Endothelial cell of umbilical vein (primary cell): Measurements from ENCODE around the gene GAA. TPM values are rescaled to one million over a fixed set of nuclear protein-coding genes. Genes with fewer than 3 reads are reported as not detected.

ENCODE experiments used
- BruUV-seq: library from RNA; stranded (reverse); fragments of 400-500 nt; replicated peaks from 2 replicates; lab custom pipeline; 2021; lab: Mats Ljungman, UMichigan
- CTCF ChIA-PET: fragments of 300-600, 350-600 bp; sonication (Branson Sonifier 250); formaldehyde crosslinking; loops from one replicate; lab custom pipeline; 2021; ENCODE audit warnings: antibody characterized with exemption, inconsistent platforms; lab: Charles Lee
- POLR2A ChIA-PET: fragments of 300-600, 350-600 bp; sonication (Branson Sonifier 250); formaldehyde crosslinking; loops from one replicate; lab custom pipeline; 2021; ENCODE audit warnings: antibody characterized with exemption, inconsistent platforms; lab: Charles Lee
- DNase-seq: peaks from one replicate; pipeline ENCODE4 v3.0.0-alpha.2; 2011; ENCODE audit warnings: low read depth, low spot score
- FAIRE-seq: peaks from 2 replicates; lab custom pipeline; 2011; peaks lifted over from hg19 to GRCh38; lab: Jason Lieb, UNC
- H2AFZ ChIP-seq: 2 replicates; pipeline ENCODE4 v1.6.0; 2012; ENCODE audit warnings: low read depth, low read length, control low read depth, inconsistent platforms
- H3K27ac ChIP-seq: 2 replicates; pipeline ENCODE4 v1.5.1; 2011; ENCODE audit warnings: low read depth, mild to moderate bottlenecking, control low read depth, low read length, moderate library complexity; ENCODE audit not compliant: insufficient read depth
- H3K27me3 ChIP-seq, 2 experiments: 2 replicates each; pipeline versions ENCODE4 v1.6.0 to v1.6.1; 2011; ENCODE audit warnings: low read length in 2 of 2, mixed read lengths in 1 of 2; ENCODE audit not compliant: control insufficient read depth in 2 of 2, insufficient read depth in 2 of 2
- H3K36me3 ChIP-seq, 2 experiments: 2 replicates in 1 of 2; 3 replicates in 1 of 2; pipeline ENCODE4 v1.5.1; 2011; ENCODE audit warnings: low read length in 2 of 2, mild to moderate bottlenecking in 1 of 2, moderate library complexity in 1 of 2; ENCODE audit not compliant: control insufficient read depth in 2 of 2, insufficient read depth in 2 of 2; ENCODE audit errors: extremely low read depth in 1 of 2
- H3K4me1 ChIP-seq: 3 replicates; pipeline ENCODE4 v1.5.1; 2011; ENCODE audit warnings: mild to moderate bottlenecking, low read length; ENCODE audit not compliant: control insufficient read depth, insufficient read depth; ENCODE audit errors: extremely low read depth
- H3K4me2 ChIP-seq: 2 replicates; pipeline ENCODE4 v1.6.1; 2011; ENCODE audit warnings: low read length, control low read depth, mixed read lengths; ENCODE audit not compliant: insufficient read depth
- H3K4me3 ChIP-seq, 3 experiments: fragments of 200-600 bp in 1 of 3; sonication (generic), shearing (Covaris generic) in 1 of 3; replicated peaks in 1 of 3; 2 replicates each; pipeline ENCODE4 v1.5.1; 2011 to 2016; ENCODE audit warnings: control low read depth in 3 of 3, low read length in 3 of 3, mild to moderate bottlenecking in 2 of 3, inconsistent platforms in 1 of 3, low read depth in 1 of 3, moderate library complexity in 1 of 3; ENCODE audit not compliant: insufficient read depth in 1 of 3
- H3K79me2 ChIP-seq: 2 replicates; pipeline ENCODE4 v1.6.0; 2012; ENCODE audit warnings: low read length, inconsistent platforms; ENCODE audit not compliant: control insufficient read depth, insufficient read depth
- H3K9ac ChIP-seq: replicated peaks from 2 replicates; pipeline ENCODE3; 2011; ENCODE audit warnings: low read length, control low read depth; ENCODE audit not compliant: insufficient read depth; ENCODE audit errors: extremely low read depth
- H3K9me1 ChIP-seq: replicated peaks from 3 replicates; pipeline ENCODE4 v1.6.0; 2011; ENCODE audit warnings: mild to moderate bottlenecking, low read length; ENCODE audit not compliant: control insufficient read depth, insufficient read depth; ENCODE audit errors: extremely low read depth
- H3K9me3 ChIP-seq: replicated peaks from 2 replicates; pipeline ENCODE4 v1.5.1; 2012; ENCODE audit warnings: low read length, inconsistent platforms; ENCODE audit not compliant: control insufficient read depth, insufficient read depth
- H4K20me1 ChIP-seq: replicated peaks from 2 replicates; pipeline ENCODE3; 2011; ENCODE audit warnings: mild to moderate bottlenecking, low read length; ENCODE audit not compliant: control insufficient read depth, insufficient read depth; ENCODE audit errors: extremely low read depth
- EZH2 ChIP-seq: IDR thresholded peaks from 2 replicates; pipeline ENCODE4 v1.6.1; 2012; ENCODE audit warnings: borderline replicate concordance, low read depth, mild to moderate bottlenecking, moderate library complexity, low read length, inconsistent platforms; ENCODE audit not compliant: severe bottlenecking
- FOS ChIP-seq: IDR thresholded peaks from 2 replicates; pipeline ENCODE4 v1.6.1; 2011; ENCODE audit warnings: mild to moderate bottlenecking, low read length, moderate library complexity, borderline replicate concordance; ENCODE audit not compliant: insufficient read depth
- GATA2 ChIP-seq: IDR thresholded peaks from 2 replicates; pipeline ENCODE4 v1.7.0; 2011; ENCODE audit warnings: low read depth, mild to moderate bottlenecking, moderate library complexity, mixed read lengths, low read length; ENCODE audit not compliant: insufficient read length, insufficient read depth
- JUN ChIP-seq: IDR thresholded peaks from 2 replicates; pipeline ENCODE4 v1.6.1; 2011; ENCODE audit warnings: borderline replicate concordance, low read depth; ENCODE audit not compliant: insufficient read length, insufficient read depth
- MYC ChIP-seq: IDR thresholded peaks from one replicate; pipeline ENCODE4 v1.6.1; 2011; ENCODE audit warnings: mild to moderate bottlenecking, low read depth, low read length
- POLR2A ChIP-seq: IDR thresholded peaks from 2 replicates; pipeline ENCODE4 v1.6.1; 2012; ENCODE audit warnings: low read depth, mild to moderate bottlenecking, control low read depth, low read length
- POLR2AphosphoS5 ChIP-seq: IDR thresholded peaks from 2 replicates; pipeline ENCODE4 v1.6.1; 2012; ENCODE audit warnings: low read depth, mild to moderate bottlenecking, control low read depth, low read length, moderate library complexity; ENCODE audit not compliant: insufficient read depth
- dilution Hi-C: fragments of 300-500 bp; cut with MboI; formaldehyde crosslinking; loops from one replicate; pipeline ENCODE4 v1.15.0; 2019; ENCODE audit warnings: low sequenced_read_pairs; ENCODE audit not compliant: extremely low pct_ligation_motif_present
- intact Hi-C: fragments of 100-400 bp; cut with micrococcal nuclease; formaldehyde crosslinking; loops from one replicate; pipeline ENCODE4 v1.10.0; 2022
- polyA plus RNA-seq, 4 experiments: library from polyadenylated mRNA; depleted of rRNA in 3 of 4; stranded (reverse) in 3 of 4; unstranded in 1 of 4; fragments of >200 nt; gene quantifications; 2 replicates each; pipeline versions ENCODE4 v1.2.1 to v1.2.3, GENCODE V29; 2011 to 2012; ENCODE audit warnings: missing spikeins in 1 of 4
- total RNA-seq: library from RNA; stranded (reverse); gene quantifications from 2 replicates; pipeline ENCODE4 v1.2.3, GENCODE V29; 2021
- TF ChIP-seq, protein P1 (sequence below), 2 donors: IDR thresholded peaks; 1 replicate in 1 of 2; 2 replicates in 1 of 2; pipeline ENCODE4 v1.5.1; 2011; ENCODE audit warnings: low read length in 2 of 2, mild to moderate bottlenecking in 2 of 2, moderate library complexity in 2 of 2, control low read depth in 1 of 2, inconsistent platforms in 1 of 2, low read depth in 1 of 2; ENCODE audit not compliant: insufficient read depth in 1 of 2; ENCODE audit errors: extremely low read depth in 1 of 2
- TF ChIP-seq, protein P2 (sequence below): IDR thresholded peaks from 2 replicates; pipeline ENCODE4 v1.6.1; 2011; ENCODE audit not compliant: insufficient read depth, insufficient read length

Gene GAA
- total and polyA plus RNA-seq, 2 donors (not counting 3 experiments of a cell fraction or from before 2014, with no cell fraction given), result 26.3 to 49.7 TPM

- FAIRE-seq (no peak), DNase-seq (no peak)
- peaks cover 10% of the 10 kb centered on the region for H3K4me1 ChIP-seq
- H3K27ac ChIP-seq, result no peak overlapping the region
- CTCF ChIA-PET, result interaction anchor here (0.6 to 2.4 kb wide), 2 partner anchors 17 to 24 kb away, joined by 3 to 21 read pairs; no protein-coding TSS in a partner anchor
- no peaks in the 10 kb centered on the region for H3K36me3 ChIP-seq
- dilution Hi-C loops, result no loop called here
- intact Hi-C loops, result loop anchor here (10.0 kb wide), 1 partner anchor 265 kb away; no protein-coding TSS in a partner anchor
- no peak overlapping the region for H3K4me3 ChIP-seq
- no peaks in the 10 kb centered on the region for H3K27me3 ChIP-seq
- H4K20me1 ChIP-seq, result no peaks in the 10 kb centered on the region
- no peaks in the 10 kb centered on the region for H3K79me2 ChIP-seq
- no TSS peak for BruUV-seq
- no peak overlapping the region for H2AFZ ChIP-seq
- H3K9ac ChIP-seq, result no peak overlapping the region
- H3K9me3 ChIP-seq, result no peaks in the 10 kb centered on the region
- no peaks in the 10 kb centered on the region for H3K9me1 ChIP-seq
- TF ChIP-seq, protein P1, sequence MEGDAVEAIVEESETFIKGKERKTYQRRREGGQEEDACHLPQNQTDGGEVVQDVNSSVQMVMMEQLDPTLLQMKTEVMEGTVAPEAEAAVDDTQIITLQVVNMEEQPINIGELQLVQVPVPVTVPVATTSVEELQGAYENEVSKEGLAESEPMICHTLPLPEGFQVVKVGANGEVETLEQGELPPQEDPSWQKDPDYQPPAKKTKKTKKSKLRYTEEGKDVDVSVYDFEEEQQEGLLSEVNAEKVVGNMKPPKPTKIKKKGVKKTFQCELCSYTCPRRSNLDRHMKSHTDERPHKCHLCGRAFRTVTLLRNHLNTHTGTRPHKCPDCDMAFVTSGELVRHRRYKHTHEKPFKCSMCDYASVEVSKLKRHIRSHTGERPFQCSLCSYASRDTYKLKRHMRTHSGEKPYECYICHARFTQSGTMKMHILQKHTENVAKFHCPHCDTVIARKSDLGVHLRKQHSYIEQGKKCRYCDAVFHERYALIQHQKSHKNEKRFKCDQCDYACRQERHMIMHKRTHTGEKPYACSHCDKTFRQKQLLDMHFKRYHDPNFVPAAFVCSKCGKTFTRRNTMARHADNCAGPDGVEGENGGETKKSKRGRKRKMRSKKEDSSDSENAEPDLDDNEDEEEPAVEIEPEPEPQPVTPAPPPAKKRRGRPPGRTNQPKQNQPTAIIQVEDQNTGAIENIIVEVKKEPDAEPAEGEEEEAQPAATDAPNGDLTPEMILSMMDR (IDR thresholded peaks at IDR 0.05; ENCODE audit: extremely low read depth in 1 of 2, insufficient read depth in 1 of 2, low read depth in 1 of 2, low read length in 2 of 2), result no peak
- TF ChIP-seq EZH2 (no peak), MYC (no peak), POLR2A (no peak), GATA2 (no peak), POLR2AphosphoS5 (no peak), JUN (no peak), FOS (no peak)
- TF ChIP-seq, protein P2, sequence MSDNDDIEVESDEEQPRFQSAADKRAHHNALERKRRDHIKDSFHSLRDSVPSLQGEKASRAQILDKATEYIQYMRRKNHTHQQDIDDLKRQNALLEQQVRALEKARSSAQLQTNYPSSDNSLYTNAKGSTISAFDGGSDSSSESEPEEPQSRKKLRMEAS, result no peak
- no peak overlapping the region for H3K4me2 ChIP-seq
- POLR2A ChIA-PET, result no interaction called here
Measured at GRCh38 chr17:80100035-80100323, 1.4 kb upstream of the GAA start.
